OCI-LY1 (cell line): Measurements from ENCODE around the gene MCCD1.

Experiments used
- CTCF ChIP-seq: fragments of 200-600 bp; sonication (generic), shearing (Covaris generic); IDR thresholded peaks from 2 replicates; pipeline ENCODE4 v1.5.1; 2017; ENCODE audit warnings: mild to moderate bottlenecking, antibody characterized with exemption, low read length, moderate library complexity, mixed read lengths
- EZH2 ChIP-seq: fragments of 200-600 bp; sonication (generic), shearing (Covaris generic); IDR thresholded peaks from 2 replicates; pipeline ENCODE4 v1.8.0; 2017; ENCODE audit warnings: borderline replicate concordance, mixed run types, mild to moderate bottlenecking, antibody characterized with exemption, low read length, moderate library complexity, mixed read lengths

GRCh38 chr6:31546339-31546957 is 17.7 kb downstream of the MCCD1 start, which contains the start of gene ATP6V1G2:
- TF ChIP-seq EZH2, result no peak
- peak; percentile 99 for TF ChIP-seq CTCF
